ENCODE results near the gene WNK4.

The WNK4 gene

GRCh38 chr17:42773290-42774035, 6.9 kb upstream of the WNK4 start, which contains the start of gene VPS25:
Gene VPS25, plus strand, starts transcription at chr17:42773449. Its CDS starts 27 bp downstream, at chr17:42773476.
- DNase-seq = peak; percentile 86

DNA sequence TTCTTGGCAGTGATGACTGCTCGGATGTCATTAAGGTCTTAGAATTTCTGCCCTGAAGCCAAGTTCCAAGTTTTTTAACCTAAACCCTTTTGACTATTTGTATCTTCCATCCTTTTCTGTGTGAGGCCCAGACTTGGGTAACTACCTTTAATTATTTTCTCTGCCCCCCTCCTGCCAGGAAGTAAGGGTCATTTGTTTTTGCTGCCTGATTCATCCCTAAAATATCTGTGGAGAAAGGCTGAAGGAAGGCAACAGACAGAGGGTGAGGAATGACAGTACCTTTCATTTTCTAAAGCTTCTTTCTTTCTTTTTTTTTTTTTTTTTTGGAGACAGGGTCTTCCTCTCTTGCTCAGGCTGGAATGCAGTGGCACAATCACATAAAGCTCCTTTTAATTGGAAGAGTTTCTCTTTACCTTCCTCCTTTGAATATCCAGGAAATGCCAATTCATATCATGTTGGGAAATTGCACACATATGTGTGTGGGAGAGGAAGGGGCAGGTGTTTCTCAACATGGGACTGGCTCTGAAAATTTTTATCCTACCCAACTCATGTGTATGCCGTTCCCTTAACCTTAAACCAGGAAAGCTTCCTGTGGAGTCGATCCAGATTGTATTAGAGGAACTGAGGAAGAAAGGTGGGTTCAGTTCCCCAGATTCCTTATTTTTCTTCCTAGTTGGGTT, 6.2 kb upstream of the WNK4 start:
- no peak for DNase-seq

GRCh38 chr17:42775534-42776098, 4.8 kb upstream of the WNK4 start:
- no peak for DNase-seq

DNA sequence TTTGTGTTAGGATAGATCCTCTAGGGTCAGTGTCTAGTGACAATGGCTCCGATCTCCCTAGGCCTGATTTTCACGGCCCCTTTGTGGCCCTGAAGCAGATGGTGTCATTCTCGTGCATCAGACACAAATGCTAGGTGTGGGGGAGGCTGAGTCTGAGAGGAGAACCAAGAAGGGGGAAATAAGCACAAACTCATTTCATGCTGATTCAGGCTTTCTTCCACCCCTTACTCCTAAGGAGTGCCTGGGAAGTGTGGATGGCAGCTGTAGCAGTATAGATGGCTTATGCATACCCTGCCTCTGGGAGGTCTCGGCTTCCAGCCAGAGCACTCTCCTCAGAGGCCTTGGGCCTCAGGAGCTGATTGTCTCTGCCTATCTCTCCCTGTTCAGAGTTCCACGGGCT, 1.8 kb upstream of the WNK4 start:
- DNase-seq = no peak

GRCh38 chr17:42779304-42779935, 990 bp upstream of the WNK4 start:
- no peak for DNase-seq

- DNase-seq = no peak
Observed at GRCh38 chr17:42780851-42781638, 635 bp downstream of the WNK4 start.

DNA sequence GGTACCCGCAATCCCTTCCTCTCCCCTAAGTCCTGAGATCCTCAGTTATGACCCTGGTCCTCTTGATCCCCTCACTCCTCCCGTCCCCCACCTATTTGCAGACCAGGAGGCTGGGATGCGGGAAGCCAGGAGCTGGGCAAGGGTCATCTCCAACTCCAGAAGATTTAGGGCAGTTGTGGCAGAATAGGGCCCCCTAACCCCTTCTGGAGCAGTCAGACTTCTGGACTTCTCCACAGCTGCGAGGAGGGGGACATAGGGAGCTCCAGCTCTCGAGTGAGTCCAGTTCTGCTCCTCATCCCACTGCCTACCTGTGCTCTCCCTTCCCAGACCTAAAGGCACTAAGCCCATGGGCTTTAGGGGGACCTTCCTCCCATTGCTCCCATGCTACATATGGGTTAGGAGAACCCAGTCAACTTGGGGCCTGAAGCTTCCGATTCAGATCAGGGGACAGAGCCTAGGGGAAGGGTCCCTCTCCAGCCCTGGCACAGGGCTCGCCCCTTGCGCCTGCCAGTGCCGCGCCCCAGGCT, 1.3 kb downstream of the WNK4 start:
- no peak for DNase-seq

- no peak for DNase-seq
Observed at GRCh38 chr17:42782166-42783061, 2.0 kb downstream of the WNK4 start.

DNA sequence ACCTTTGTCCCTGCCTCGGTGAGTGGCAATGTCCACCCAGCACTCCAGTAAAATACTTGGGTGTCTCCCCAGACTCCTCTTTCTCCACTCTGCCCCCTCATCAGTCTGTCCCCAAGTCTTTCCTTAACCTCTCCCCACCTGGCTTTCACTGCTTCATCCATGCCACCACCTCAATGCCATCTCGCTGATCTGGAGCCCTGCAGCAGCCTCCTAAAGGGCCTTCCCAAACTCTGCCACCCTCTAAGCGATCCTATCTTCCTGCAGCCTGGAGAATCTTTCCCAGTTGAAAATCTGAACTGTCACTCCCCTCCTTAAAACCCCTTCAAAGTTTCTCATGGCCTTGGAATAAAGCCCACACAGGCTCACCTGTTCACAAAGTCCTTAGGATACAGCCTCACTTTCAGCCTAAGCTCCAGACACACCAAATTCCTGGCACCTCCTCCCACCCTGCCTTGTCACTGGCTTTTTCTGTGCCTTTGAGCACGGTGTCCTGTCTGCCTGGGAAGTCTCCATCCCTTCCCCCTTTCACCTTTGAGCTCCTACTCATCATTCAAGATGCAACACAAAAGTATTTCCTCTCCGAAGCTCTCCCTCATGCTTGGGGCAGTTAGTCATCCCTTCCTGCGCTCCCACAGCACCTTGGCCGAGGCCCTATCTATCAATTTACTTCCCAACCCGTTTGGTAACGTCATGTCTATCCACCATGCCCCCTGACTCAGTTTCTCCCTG, 2.8 kb downstream of the WNK4 start:
- DNase-seq = no peak

GRCh38 chr17:42783791-42784138, 3.4 kb downstream of the WNK4 start:
- no peak for DNase-seq

DNA sequence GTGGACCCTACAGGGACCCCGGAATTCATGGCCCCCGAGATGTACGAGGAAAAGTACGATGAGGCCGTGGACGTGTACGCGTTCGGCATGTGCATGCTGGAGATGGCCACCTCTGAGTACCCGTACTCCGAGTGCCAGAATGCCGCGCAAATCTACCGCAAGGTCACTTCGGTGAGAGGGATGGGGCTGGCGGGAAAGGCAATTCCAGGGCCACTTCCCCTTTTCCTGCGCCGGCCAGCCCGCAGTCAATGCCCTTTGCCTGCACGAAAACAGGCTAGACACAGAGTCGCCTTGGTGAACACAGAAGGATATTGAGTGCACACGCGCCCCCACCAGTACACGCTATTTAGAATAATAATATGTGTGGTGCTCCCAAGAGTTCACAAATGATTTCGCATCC, 4.0 kb downstream of the WNK4 start:
- no peak for DNase-seq

- no peak for DNase-seq
Observed at GRCh38 chr17:42784811-42785592, 4.6 kb downstream of the WNK4 start.

DNA sequence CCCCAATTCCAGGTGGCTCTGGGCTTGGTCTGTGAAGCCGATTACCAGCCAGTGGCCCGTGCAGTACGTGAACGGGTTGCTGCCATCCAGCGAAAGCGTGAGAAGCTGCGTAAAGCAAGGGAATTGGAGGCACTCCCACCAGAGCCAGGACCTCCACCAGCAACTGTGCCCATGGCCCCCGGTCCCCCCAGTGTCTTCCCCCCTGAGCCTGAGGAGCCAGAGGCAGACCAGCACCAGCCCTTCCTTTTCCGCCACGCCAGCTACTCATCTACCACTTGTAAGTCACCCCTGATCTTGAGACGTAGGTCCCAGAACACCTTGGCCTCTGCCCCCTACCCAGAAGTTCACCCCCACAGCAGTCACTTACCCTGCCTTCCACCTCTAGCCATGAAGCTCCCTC, 6.9 kb downstream of the WNK4 start:
- DNase-seq = no peak

DNA sequence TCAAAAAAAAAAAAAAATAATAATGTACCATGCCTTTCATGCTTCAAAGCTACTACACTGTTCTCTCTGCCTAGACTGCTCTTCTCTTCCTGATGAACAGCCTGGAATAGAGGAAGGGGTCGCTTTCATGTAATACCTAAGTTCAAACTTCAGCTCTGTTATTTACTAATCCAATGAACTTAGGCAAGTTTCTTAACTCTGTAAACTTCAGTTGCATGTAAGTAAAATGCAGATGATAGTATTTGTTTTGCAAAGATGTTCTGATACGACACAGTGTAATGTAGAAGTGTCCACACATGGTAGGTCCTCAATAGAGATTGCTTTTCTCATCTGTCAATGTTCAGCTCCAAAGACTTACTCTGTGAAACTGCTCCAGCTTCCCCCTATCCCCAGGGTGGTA, 11.5 kb downstream of the WNK4 start:
- no peak for DNase-seq

- DNase-seq = no peak
Observed at GRCh38 chr17:42792545-42792944, 12.1 kb downstream of the WNK4 start.

GRCh38 chr17:42795061-42795460, 14.7 kb downstream of the WNK4 start:
- DNase-seq = no peak

GRCh38 chr17:42795465-42795864, 15.1 kb downstream of the WNK4 start:
- no peak for DNase-seq

DNA sequence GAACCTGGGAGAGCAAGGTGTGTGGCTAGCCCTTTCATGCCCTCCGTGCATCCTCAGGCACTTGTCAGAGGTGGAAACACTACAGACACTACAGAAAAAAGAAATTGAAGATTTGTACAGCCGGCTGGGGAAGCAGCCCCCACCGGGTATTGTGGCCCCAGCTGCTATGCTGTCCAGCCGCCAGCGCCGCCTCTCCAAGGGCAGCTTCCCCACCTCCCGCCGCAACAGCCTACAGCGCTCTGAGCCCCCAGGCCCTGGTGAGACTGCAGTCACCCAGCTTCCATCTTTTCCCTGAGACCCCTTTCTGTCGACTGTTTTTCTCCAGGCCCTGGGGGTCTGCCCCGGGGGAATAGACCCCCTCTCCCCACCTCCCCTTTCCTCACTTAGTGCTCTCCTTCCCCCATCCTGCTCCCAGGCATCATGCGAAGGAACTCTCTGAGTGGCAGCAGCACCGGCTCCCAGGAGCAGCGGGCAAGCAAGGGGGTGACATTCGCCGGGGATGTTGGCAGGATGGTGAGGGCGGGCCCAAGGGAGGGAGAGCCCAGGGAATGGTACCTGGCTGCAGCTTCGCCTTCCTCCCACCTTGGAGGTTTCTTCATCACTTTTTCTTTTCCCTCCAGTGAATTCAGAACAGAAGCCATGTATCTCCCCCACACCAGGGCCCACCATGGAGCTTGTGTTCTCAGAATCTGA, 15.8 kb downstream of the WNK4 start:
- no peak for DNase-seq

Data from CD4-positive, alpha-beta T cell treated with Interleukin-17A for 1 hour (primary cell).